HepG2 (cell line): ENCODE data around the gene RUVBL1. TPM values are rescaled to one million over a fixed set of nuclear protein-coding genes. Genes with fewer than 3 reads are reported as not detected.

Source experiments
- ATM ChIP-seq: fragments of 450-650 bp; IDR thresholded peaks from 2 replicates; pipeline ENCODE4 v1.7.1; 2017; ENCODE audit warnings: mild to moderate bottlenecking, borderline replicate concordance
- BATF2 ChIP-seq: sonication (generic); formaldehyde crosslinking; IDR thresholded peaks from 2 replicates; pipeline ENCODE4 v1.8.0; 2022; ENCODE audit warnings: mild to moderate bottlenecking, missing genetic modification reagents, moderate library complexity
- ETV6 ChIP-seq: sonication (generic); formaldehyde crosslinking; conservative IDR thresholded peaks from 2 replicates; pipeline ENCODE4 v1.4.0; 2020; ENCODE audit warnings: missing genetic modification reagents
- FLYWCH1 ChIP-seq: sonication (generic); formaldehyde crosslinking; IDR thresholded peaks from 2 replicates; pipeline ENCODE4 v1.8.1; 2023; ENCODE audit warnings: mild to moderate bottlenecking, missing genetic modification reagents
- IKZF4 ChIP-seq: sonication (generic); formaldehyde crosslinking; IDR thresholded peaks from 2 replicates; pipeline ENCODE4 v1.5.1; 2020; ENCODE audit warnings: borderline replicate concordance, mild to moderate bottlenecking, low read depth, missing genetic modification reagents; ENCODE audit errors: not compliant biosample characterization
- KDM5A ChIP-seq: fragments of 200-600 bp; sonication (generic); IDR thresholded peaks from 2 replicates; pipeline ENCODE4 v1.7.0; 2018; ENCODE audit warnings: antibody characterized with exemption, mild to moderate bottlenecking, low read length, borderline replicate concordance
- KLF13 ChIP-seq: sonication (generic); formaldehyde crosslinking; IDR thresholded peaks from 2 replicates; pipeline ENCODE4 v1.4.0; 2020; ENCODE audit warnings: mild to moderate bottlenecking, missing genetic modification reagents
- KLF9 ChIP-seq: IDR thresholded peaks from 2 replicates; pipeline ENCODE4 v1.6.1; 2016; ENCODE audit warnings: low read depth
- MEF2D ChIP-seq: sonication (generic); formaldehyde crosslinking; IDR thresholded peaks from 2 replicates; pipeline ENCODE4 v1.5.1; 2020; ENCODE audit warnings: mild to moderate bottlenecking, missing genetic modification reagents
- MYPOP ChIP-seq: sonication (generic); formaldehyde crosslinking; IDR thresholded peaks from 2 replicates; pipeline ENCODE4 v1.8.1; 2023; ENCODE audit warnings: mild to moderate bottlenecking, moderate library complexity, missing genetic modification reagents
- MZF1 ChIP-seq: sonication (generic); formaldehyde crosslinking; IDR thresholded peaks from 2 replicates; pipeline ENCODE4 v1.8.1; 2023; ENCODE audit warnings: mild to moderate bottlenecking, missing genetic modification reagents, borderline replicate concordance
- NFKB2 ChIP-seq: sonication (generic); formaldehyde crosslinking; IDR thresholded peaks from 2 replicates; pipeline ENCODE4 v1.4.0; 2020; ENCODE audit warnings: missing genetic modification reagents, borderline replicate concordance
- TAF15 ChIP-seq: fragments of 200-400 bp; formaldehyde crosslinking; IDR thresholded peaks from one replicate; pipeline ENCODE4 v1.6.1; 2018; ENCODE audit warnings: mild to moderate bottlenecking, low read depth, low read length; ENCODE audit not compliant: poor library complexity, severe bottlenecking
- TEAD3 ChIP-seq: optimal IDR thresholded peaks from 2 replicates; pipeline ENCODE3; 2016; ENCODE audit warnings: borderline replicate concordance
- TERF1 ChIP-seq: sonication (generic); formaldehyde crosslinking; IDR thresholded peaks from 2 replicates; pipeline ENCODE4 v1.8.0; 2022; ENCODE audit warnings: mild to moderate bottlenecking, missing genetic modification reagents, moderate library complexity
- ZNF326 ChIP-seq: sonication (generic); formaldehyde crosslinking; IDR thresholded peaks from 2 replicates; pipeline ENCODE4 v1.4.0; 2020; ENCODE audit warnings: missing genetic modification reagents, borderline replicate concordance
- ZNF605 ChIP-seq: sonication (generic); formaldehyde crosslinking; IDR thresholded peaks from 2 replicates; pipeline ENCODE4 v1.8.0; 2022; ENCODE audit warnings: mild to moderate bottlenecking, missing genetic modification reagents
- ZNF646 ChIP-seq: sonication (generic); formaldehyde crosslinking; IDR thresholded peaks from 2 replicates; pipeline ENCODE4 v1.9.0; 2021; ENCODE audit warnings: mild to moderate bottlenecking, missing genetic modification reagents
- ZNF775 ChIP-seq: sonication (generic); formaldehyde crosslinking; IDR thresholded peaks from 2 replicates; pipeline ENCODE4 v1.4.0; 2020; ENCODE audit warnings: missing genetic modification reagents, mild to moderate bottlenecking, moderate library complexity, borderline replicate concordance
- ZNF879 ChIP-seq: sonication (generic); formaldehyde crosslinking; IDR thresholded peaks from 2 replicates; pipeline ENCODE4 v1.8.1; 2023; ENCODE audit warnings: missing genetic modification reagents
- polyA plus RNA-seq, 8 experiments: library from polyadenylated mRNA; depleted of rRNA in 3 of 8; stranded (reverse) in 7 of 8; unstranded in 1 of 8; fragments of >200 nt; fragmentation: Illumina TruSeq in 4 of 8; extraction: Trizol in 4 of 8; gene quantifications; 2 replicates each; pipeline versions ENCODE4 v1.2.1 to v1.2.3, GENCODE V29; 2011 to 2016; ENCODE audit warnings: low read depth in 4 of 8, missing spikeins in 1 of 8, mixed read lengths in 1 of 8; ENCODE audit not compliant: insufficient read depth in 1 of 8
- total RNA-seq, 5 experiments: library from RNA; depleted of rRNA; stranded (reverse); fragments of >200 nt; fragmentation: Illumina TruSeq; extraction: Trizol; gene quantifications; 2 replicates each; pipeline ENCODE4 v1.2.3, GENCODE V29; 2016; ENCODE audit warnings: low read depth in 1 of 5

Gene RUVBL1
- total and polyA plus RNA-seq, 2 of the 13 experiments (the other 11 are each of a cell fraction or from before 2014, with no cell fraction given) = 32.7 to 86.3 TPM

- no peak for TF ChIP-seq KLF13 (CRISPR knock-in tag)
- no peak for TF ChIP-seq TERF1 (CRISPR knock-in tag)
- TF ChIP-seq KLF9 = no peak
- TF ChIP-seq MEF2D = 0 out of 2 replicates have a peak, but pooled peaks have one; percentile 52
- no peak for TF ChIP-seq ETV6
- TF ChIP-seq BATF2 = no peak
- TF ChIP-seq MYPOP (CRISPR knock-in tag) = no peak
- no peak for TF ChIP-seq TAF15
- TF ChIP-seq ZNF775 (CRISPR knock-in tag) = no peak
- TF ChIP-seq KDM5A = no peak
- TF ChIP-seq ZNF605 = no peak
- TF ChIP-seq NFKB2 (CRISPR knock-in tag) = no peak
- TF ChIP-seq IKZF4 (CRISPR knock-in tag) = no peak
- no peak for TF ChIP-seq ZNF646 (CRISPR knock-in tag)
- TF ChIP-seq TEAD3 = peak; percentile 71
- no peak for TF ChIP-seq ATM
- no peak for TF ChIP-seq MZF1 (CRISPR knock-in tag)
- no peak for TF ChIP-seq ZNF326 (CRISPR knock-in tag)
- TF ChIP-seq ZNF879 (CRISPR knock-in tag) = no peak
- no peak for TF ChIP-seq FLYWCH1
These were observed 43.4 kb upstream of the RUVBL1 start (continued) for GRCh38 chr3:128166971-128167453.
